ENCODE data around the gene DISC1. TPM values are rescaled to one million over a fixed set of nuclear protein-coding genes. Genes with fewer than 3 reads are reported as not detected.

DISC1 gene
- polyA plus RNA-seq, 1 of the 3 experiments (the other 2 are of a cell fraction) = 1.7 TPM

DNA sequence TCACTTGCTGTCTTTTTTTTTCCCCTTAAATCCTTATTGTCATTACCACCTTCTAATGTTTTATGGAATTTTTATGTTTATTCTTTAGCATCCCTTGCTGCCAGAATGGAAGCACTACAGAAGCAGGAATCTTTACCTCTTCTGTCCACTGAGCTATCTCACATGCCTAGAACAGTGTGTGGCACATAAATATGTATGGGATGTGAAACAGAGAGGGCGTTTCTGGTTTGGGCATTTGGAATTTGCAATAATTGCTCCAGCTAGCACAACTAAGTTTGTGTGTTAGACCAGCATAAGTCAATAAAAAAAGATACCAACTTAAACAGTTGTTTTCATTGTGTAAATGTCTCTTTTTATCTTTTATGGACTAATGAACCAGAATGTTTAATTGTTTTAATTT lies 330.8 kb downstream of the DISC1 start (continued):
- TF ChIP-seq, protein P1, sequence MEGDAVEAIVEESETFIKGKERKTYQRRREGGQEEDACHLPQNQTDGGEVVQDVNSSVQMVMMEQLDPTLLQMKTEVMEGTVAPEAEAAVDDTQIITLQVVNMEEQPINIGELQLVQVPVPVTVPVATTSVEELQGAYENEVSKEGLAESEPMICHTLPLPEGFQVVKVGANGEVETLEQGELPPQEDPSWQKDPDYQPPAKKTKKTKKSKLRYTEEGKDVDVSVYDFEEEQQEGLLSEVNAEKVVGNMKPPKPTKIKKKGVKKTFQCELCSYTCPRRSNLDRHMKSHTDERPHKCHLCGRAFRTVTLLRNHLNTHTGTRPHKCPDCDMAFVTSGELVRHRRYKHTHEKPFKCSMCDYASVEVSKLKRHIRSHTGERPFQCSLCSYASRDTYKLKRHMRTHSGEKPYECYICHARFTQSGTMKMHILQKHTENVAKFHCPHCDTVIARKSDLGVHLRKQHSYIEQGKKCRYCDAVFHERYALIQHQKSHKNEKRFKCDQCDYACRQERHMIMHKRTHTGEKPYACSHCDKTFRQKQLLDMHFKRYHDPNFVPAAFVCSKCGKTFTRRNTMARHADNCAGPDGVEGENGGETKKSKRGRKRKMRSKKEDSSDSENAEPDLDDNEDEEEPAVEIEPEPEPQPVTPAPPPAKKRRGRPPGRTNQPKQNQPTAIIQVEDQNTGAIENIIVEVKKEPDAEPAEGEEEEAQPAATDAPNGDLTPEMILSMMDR (IDR thresholded peaks at IDR 0.05) = no peak
- no peak for TF ChIP-seq RCOR1 (IDR thresholded peaks at IDR 0.05; ENCODE audit: low read length)

DNA sequence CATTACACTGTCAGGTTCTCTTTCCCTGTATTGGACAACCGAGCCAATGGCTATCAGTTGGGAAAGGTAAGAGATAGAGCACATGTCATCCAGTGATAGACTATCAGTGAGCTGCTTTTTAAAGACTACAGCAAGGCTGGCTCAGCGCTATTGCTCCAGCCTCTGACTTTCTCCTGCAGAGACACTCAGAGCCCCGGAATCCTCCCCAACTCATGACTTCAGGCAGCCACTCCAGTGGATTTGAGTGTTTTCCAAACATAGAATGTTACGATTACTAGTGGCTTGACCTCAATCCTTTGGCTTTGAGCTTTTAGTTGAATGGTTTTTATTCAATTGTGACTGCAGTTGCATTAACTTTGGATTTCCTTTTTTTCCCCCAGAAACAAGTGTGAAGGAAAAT lies 331.9 kb downstream of the DISC1 start:
- ChIA-PET POLR2A (no interaction called here), CTCF (no interaction called here)
- H2AFZ ChIP-seq (ENCODE audit: low read depth) = no peak overlapping the region
- H3K27me3 ChIP-seq (ENCODE audit: insufficient read depth) = no peaks in the 10 kb centered on the region
- H3K79me2 ChIP-seq (ENCODE audit: insufficient read depth) = no peaks in the 10 kb centered on the region
- H4K20me1 ChIP-seq (ENCODE audit: insufficient read depth) = no peaks in the 10 kb centered on the region
- no peak overlapping the region for H3K27ac ChIP-seq (ENCODE audit: low read depth in 2 of 2, low read length in 1 of 2)
- no peaks in the 10 kb centered on the region for H3K36me3 ChIP-seq (replicated peaks in 1 of 2; ENCODE audit: control insufficient read depth in 1 of 2, insufficient read depth in 2 of 2, low read length in 1 of 2)
- no peaks in the 10 kb centered on the region for H3K9me3 ChIP-seq
- 85% methylated on average over 4 of the region's 4 CpGs for WGBS (ENCODE audit: low lambda C conversion rate)
- H3K9ac ChIP-seq = no peak overlapping the region
- H3F3A ChIP-seq (replicated peaks; ENCODE audit: insufficient read depth) = peaks cover 8% of the 10 kb centered on the region
- H3K4me1 ChIP-seq (ENCODE audit: control insufficient read depth in 1 of 2, insufficient read depth in 2 of 2, low read depth in 1 of 2, low read length in 1 of 2) = peaks cover 0 to 17% of the 10 kb centered on the region in 2 experiments; a peak in 2 of 4 replicates
- no peak overlapping the region for H3K4me2 ChIP-seq
- no peak for TF ChIP-seq ELF1 (IDR thresholded peaks at IDR 0.05)
- TF ChIP-seq, protein P2, sequence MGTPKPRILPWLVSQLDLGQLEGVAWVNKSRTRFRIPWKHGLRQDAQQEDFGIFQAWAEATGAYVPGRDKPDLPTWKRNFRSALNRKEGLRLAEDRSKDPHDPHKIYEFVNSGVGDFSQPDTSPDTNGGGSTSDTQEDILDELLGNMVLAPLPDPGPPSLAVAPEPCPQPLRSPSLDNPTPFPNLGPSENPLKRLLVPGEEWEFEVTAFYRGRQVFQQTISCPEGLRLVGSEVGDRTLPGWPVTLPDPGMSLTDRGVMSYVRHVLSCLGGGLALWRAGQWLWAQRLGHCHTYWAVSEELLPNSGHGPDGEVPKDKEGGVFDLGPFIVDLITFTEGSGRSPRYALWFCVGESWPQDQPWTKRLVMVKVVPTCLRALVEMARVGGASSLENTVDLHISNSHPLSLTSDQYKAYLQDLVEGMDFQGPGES (IDR thresholded peaks at IDR 0.05; ENCODE audit: low read depth, low read length) = no peak
- no peak for TF ChIP-seq EP300 (IDR thresholded peaks at IDR 0.05; ENCODE audit: borderline replicate concordance in 1 of 2, low read depth in 1 of 2, low read length in 1 of 2)
- no peak for TF ChIP-seq RCOR1 (IDR thresholded peaks at IDR 0.05; ENCODE audit: low read length)
- no peak for TF ChIP-seq FOXJ3 (CRISPR knock-in tag; IDR thresholded peaks at IDR 0.05)
- TF ChIP-seq FOXM1 (IDR thresholded peaks at IDR 0.05; ENCODE audit: low read depth) = no peak
- no peak for TF ChIP-seq POLR2AphosphoS5 (IDR thresholded peaks at IDR 0.05; ENCODE audit: low read depth, low read length)
- TF ChIP-seq YY1 (IDR thresholded peaks at IDR 0.05; ENCODE audit: low read depth) = no peak
- TF ChIP-seq, protein P3, sequence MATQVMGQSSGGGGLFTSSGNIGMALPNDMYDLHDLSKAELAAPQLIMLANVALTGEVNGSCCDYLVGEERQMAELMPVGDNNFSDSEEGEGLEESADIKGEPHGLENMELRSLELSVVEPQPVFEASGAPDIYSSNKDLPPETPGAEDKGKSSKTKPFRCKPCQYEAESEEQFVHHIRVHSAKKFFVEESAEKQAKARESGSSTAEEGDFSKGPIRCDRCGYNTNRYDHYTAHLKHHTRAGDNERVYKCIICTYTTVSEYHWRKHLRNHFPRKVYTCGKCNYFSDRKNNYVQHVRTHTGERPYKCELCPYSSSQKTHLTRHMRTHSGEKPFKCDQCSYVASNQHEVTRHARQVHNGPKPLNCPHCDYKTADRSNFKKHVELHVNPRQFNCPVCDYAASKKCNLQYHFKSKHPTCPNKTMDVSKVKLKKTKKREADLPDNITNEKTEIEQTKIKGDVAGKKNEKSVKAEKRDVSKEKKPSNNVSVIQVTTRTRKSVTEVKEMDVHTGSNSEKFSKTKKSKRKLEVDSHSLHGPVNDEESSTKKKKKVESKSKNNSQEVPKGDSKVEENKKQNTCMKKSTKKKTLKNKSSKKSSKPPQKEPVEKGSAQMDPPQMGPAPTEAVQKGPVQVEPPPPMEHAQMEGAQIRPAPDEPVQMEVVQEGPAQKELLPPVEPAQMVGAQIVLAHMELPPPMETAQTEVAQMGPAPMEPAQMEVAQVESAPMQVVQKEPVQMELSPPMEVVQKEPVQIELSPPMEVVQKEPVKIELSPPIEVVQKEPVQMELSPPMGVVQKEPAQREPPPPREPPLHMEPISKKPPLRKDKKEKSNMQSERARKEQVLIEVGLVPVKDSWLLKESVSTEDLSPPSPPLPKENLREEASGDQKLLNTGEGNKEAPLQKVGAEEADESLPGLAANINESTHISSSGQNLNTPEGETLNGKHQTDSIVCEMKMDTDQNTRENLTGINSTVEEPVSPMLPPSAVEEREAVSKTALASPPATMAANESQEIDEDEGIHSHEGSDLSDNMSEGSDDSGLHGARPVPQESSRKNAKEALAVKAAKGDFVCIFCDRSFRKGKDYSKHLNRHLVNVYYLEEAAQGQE (IDR thresholded peaks at IDR 0.05; ENCODE audit: low read depth, low read length) = no peak
- TF ChIP-seq, protein P4, sequence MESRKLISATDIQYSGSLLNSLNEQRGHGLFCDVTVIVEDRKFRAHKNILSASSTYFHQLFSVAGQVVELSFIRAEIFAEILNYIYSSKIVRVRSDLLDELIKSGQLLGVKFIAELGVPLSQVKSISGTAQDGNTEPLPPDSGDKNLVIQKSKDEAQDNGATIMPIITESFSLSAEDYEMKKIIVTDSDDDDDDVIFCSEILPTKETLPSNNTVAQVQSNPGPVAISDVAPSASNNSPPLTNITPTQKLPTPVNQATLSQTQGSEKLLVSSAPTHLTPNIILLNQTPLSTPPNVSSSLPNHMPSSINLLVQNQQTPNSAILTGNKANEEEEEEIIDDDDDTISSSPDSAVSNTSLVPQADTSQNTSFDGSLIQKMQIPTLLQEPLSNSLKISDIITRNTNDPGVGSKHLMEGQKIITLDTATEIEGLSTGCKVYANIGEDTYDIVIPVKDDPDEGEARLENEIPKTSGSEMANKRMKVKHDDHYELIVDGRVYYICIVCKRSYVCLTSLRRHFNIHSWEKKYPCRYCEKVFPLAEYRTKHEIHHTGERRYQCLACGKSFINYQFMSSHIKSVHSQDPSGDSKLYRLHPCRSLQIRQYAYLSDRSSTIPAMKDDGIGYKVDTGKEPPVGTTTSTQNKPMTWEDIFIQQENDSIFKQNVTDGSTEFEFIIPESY (IDR thresholded peaks at IDR 0.05; ENCODE audit: borderline replicate concordance, low read depth) = no peak
- TF ChIP-seq JUND (IDR thresholded peaks at IDR 0.05) = no peak
- TF ChIP-seq MEF2A (IDR thresholded peaks at IDR 0.05; ENCODE audit: borderline replicate concordance, low read depth) = no peak
- no peak for TF ChIP-seq NRF1 (IDR thresholded peaks at IDR 0.05; ENCODE audit: low read depth, low read length)
- no peak for DNase-seq
- H3K9me2 ChIP-seq = no peaks in the 10 kb centered on the region
- H3K4me3 ChIP-seq (ENCODE audit: low read depth in 2 of 2, low read length in 1 of 2) = no peak overlapping the region

Data from SK-N-SH (cell line).